DND-41 (cell line): Measurements from ENCODE around the gene HNRNPLL.

ENCODE experiments used
- ATAC-seq: fragments of 200-7000 bp; cut with Tn5 transposase; 3 replicates; pipeline ENCODE4 v1.9.1; 2021; ENCODE audit warnings: low read depth; ENCODE audit not compliant: insufficient read depth
- DNase-seq: peaks from one replicate; pipeline ENCODE4 v3.0.0-alpha.2; 2020
- H2AFZ ChIP-seq: 2 replicates; pipeline ENCODE4 v1.6.0; 2012; ENCODE audit warnings: low read depth, low read length
- H3K27ac ChIP-seq: 2 replicates; pipeline ENCODE4 v1.5.1; 2012; ENCODE audit warnings: low read length, inconsistent platforms
- H3K27me3 ChIP-seq: fragments of 200-600 bp; sonication (generic); 2 replicates; pipeline ENCODE4 v1.6.0; 2012; ENCODE audit warnings: low read length, mild to moderate bottlenecking, inconsistent platforms; ENCODE audit not compliant: insufficient read depth, poor library complexity
- H3K36me3 ChIP-seq: 2 replicates; pipeline ENCODE4 v1.5.1; 2012; ENCODE audit warnings: low read length, inconsistent platforms; ENCODE audit not compliant: insufficient read depth
- H3K4me1 ChIP-seq: 2 replicates; pipeline ENCODE4 v1.5.1; 2012; ENCODE audit warnings: mild to moderate bottlenecking, low read length; ENCODE audit not compliant: insufficient read depth
- H3K4me2 ChIP-seq: 2 replicates; pipeline ENCODE4 v1.6.0; 2012; ENCODE audit warnings: mild to moderate bottlenecking, moderate library complexity, low read length, inconsistent platforms; ENCODE audit not compliant: insufficient read depth
- H3K4me3 ChIP-seq, 2 experiments: fragments of 200-600 bp in 1 of 2; shearing (Covaris generic) in 1 of 2; 2 replicates each; pipeline ENCODE4 v1.5.1; 2012 to 2016; ENCODE audit warnings: inconsistent platforms in 2 of 2, low read length in 2 of 2, mild to moderate bottlenecking in 2 of 2, low read depth in 1 of 2, moderate library complexity in 1 of 2
- H3K79me2 ChIP-seq: 2 replicates; pipeline ENCODE4 v1.6.0; 2012; ENCODE audit warnings: low read length, inconsistent platforms; ENCODE audit not compliant: insufficient read depth
- H3K9ac ChIP-seq: 2 replicates; pipeline ENCODE4 v1.6.0; 2012; ENCODE audit warnings: low read depth, mild to moderate bottlenecking, inconsistent platforms, low read length, moderate library complexity
- H3K9me3 ChIP-seq: 2 replicates; pipeline ENCODE4 v1.5.1; 2012; ENCODE audit warnings: low read length, moderate library complexity, mild to moderate bottlenecking, inconsistent platforms; ENCODE audit not compliant: insufficient read depth, severe bottlenecking
- H4K20me1 ChIP-seq: 2 replicates; pipeline ENCODE4 v1.6.0; 2012; ENCODE audit warnings: low read length; ENCODE audit not compliant: insufficient read depth
- CTCF ChIP-seq: IDR thresholded peaks from 2 replicates; pipeline ENCODE4 v1.5.1; 2012; ENCODE audit warnings: borderline replicate concordance, low read length, moderate library complexity, mild to moderate bottlenecking; ENCODE audit not compliant: poor library complexity, severe bottlenecking; ENCODE audit errors: extremely low read depth
- EZH2 ChIP-seq: IDR thresholded peaks from 3 replicates; pipeline ENCODE4 v1.6.1; 2012; ENCODE audit warnings: borderline replicate concordance, low read depth, mild to moderate bottlenecking, moderate library complexity, low read length, inconsistent platforms; ENCODE audit not compliant: severe bottlenecking

Gene HNRNPLL

GRCh38 chr2:38556006-38556801, 46.5 kb downstream of the HNRNPLL start:
- TF ChIP-seq CTCF: no peak
- TF ChIP-seq EZH2: no peak
- H3K79me2 ChIP-seq: no peaks in the 10 kb centered on the region

GRCh38 chr2:38554973-38555595, 47.6 kb downstream of the HNRNPLL start:
- TF ChIP-seq EZH2 (no peak), CTCF (peak; percentile 45)
- Histone ChIP-seq H3K36me3 (peaks cover 1% of the 10 kb centered on the region; the same call in 1 of the 2 replicates), H3K27ac (no peak overlapping the region), H3K4me3 (no peak overlapping the region), H3K9me3 (no peaks in the 10 kb centered on the region), H3K27me3 (no peaks in the 10 kb centered on the region), H3K4me1 (no peaks in the 10 kb centered on the region), H3K79me2 (no peaks in the 10 kb centered on the region), H3K4me2 (no peak overlapping the region), H3K9ac (no peak overlapping the region), H2AFZ (no peak overlapping the region), H4K20me1 (no peaks in the 10 kb centered on the region)
- DNase-seq: no peak
- peak; percentile 47; the same call in 1 of the 3 replicates for ATAC-seq

More at GRCh38 chr2:38556006-38556801, 46.5 kb downstream of the HNRNPLL start:
- ATAC-seq (no peak), DNase-seq (no peak)
- H3K4me1 ChIP-seq: no peaks in the 10 kb centered on the region
- H3K36me3 ChIP-seq: peaks cover 10% of the 10 kb centered on the region; the same call in 1 of the 2 replicates
- no peak overlapping the region for H3K4me3 ChIP-seq
- no peaks in the 10 kb centered on the region for H3K9me3 ChIP-seq
- H3K9ac ChIP-seq: no peak overlapping the region
- H3K27ac ChIP-seq: no peak overlapping the region
- H3K4me2 ChIP-seq: no peak overlapping the region
- no peaks in the 10 kb centered on the region for H3K27me3 ChIP-seq
- H4K20me1 ChIP-seq: no peaks in the 10 kb centered on the region
- no peak overlapping the region for H2AFZ ChIP-seq

GRCh38 chr2:38553554-38553953, 49.2 kb downstream of the HNRNPLL start:
- H3K4me1 ChIP-seq: no peaks in the 10 kb centered on the region
- H2AFZ ChIP-seq: no peak overlapping the region
- ATAC-seq: no peak
- H3K4me3 ChIP-seq: no peak overlapping the region
- H3K27me3 ChIP-seq: no peaks in the 10 kb centered on the region
- no peaks in the 10 kb centered on the region for H3K9me3 ChIP-seq
- no peak for DNase-seq
- no peak overlapping the region for H3K4me2 ChIP-seq
- TF ChIP-seq CTCF: no peak
- TF ChIP-seq EZH2: no peak
- no peaks in the 10 kb centered on the region for H3K79me2 ChIP-seq
- no peaks in the 10 kb centered on the region for H4K20me1 ChIP-seq
- no peak overlapping the region for H3K27ac ChIP-seq
- H3K9ac ChIP-seq: no peak overlapping the region
- no peaks in the 10 kb centered on the region for H3K36me3 ChIP-seq
